ENCODE measurements around the gene WDR5B.

GRCh38 chr3:122397201-122397600, 18.7 kb downstream of the WDR5B start:
- TF ChIP-seq CTCF (IDR thresholded peaks at IDR 0.05; ENCODE audit: borderline replicate concordance, extremely low read depth, low read length, poor library complexity, severe bottlenecking) (no peak), EZH2 (IDR thresholded peaks at IDR 0.05; ENCODE audit: borderline replicate concordance, low read depth, low read length, severe bottlenecking) (no peak)

Data from DND-41 (cell line).